ENCODE data around the gene EGR1. TPM values are rescaled to one million over a fixed set of nuclear protein-coding genes. Genes with fewer than 3 reads are reported as not detected.
A peak's percentile ranks its signal among the peaks of the same experiment; 100 is the strongest.

Gene EGR1
- total and polyA plus RNA-seq, 2 of the 4 experiments (the other 2 are of a cell fraction) = 2.9 to 104 TPM

- TF ChIP-seq MAZ (IDR thresholded peaks at IDR 0.05; ENCODE audit: borderline replicate concordance, low read depth, low read length) (no peak), RCOR1 (IDR thresholded peaks at IDR 0.05; ENCODE audit: insufficient replicate concordance, low read length) (no peak)
Measured at GRCh38 chr5:138464388-138465260, 655 bp upstream of the EGR1 start (continued).

GRCh38 chr5:138466125-138466899 is 1.0 kb downstream of the EGR1 start:
- Histone ChIP-seq H3K79me1 (ENCODE audit: low read depth in 1 of 2, low read length in 2 of 2) (peaks cover 13 to 38% of the 10 kb centered on the region in 2 experiments), H3K4me1 (ENCODE audit: control insufficient read depth, insufficient read depth, low read length) (peaks cover 12% of the 10 kb centered on the region; the same call in 1 of the 2 replicates), H3K18ac (ENCODE audit: low read depth, low read length) (no peak overlapping the region), H3K27me3 (ENCODE audit: control insufficient read depth, insufficient read depth, low read length) (no peaks in the 10 kb centered on the region), H4K5ac (ENCODE audit: low read depth, low read length) (no peak overlapping the region), H2BK15ac (ENCODE audit: low read depth, low read length) (no peak overlapping the region), H3K27ac (ENCODE audit: insufficient read depth, low read length) (peak overlapping the region; percentile 4; the same call in 1 of the 2 replicates), H3K9ac (ENCODE audit: low read depth, low read length) (peak overlapping the region; percentile 61), H2BK20ac (ENCODE audit: low read depth, low read length) (no peak overlapping the region), H4K20me1 (ENCODE audit: insufficient read depth, low read length) (peaks cover 56% of the 10 kb centered on the region), H2AK5ac (ENCODE audit: low read depth, low read length) (no peak overlapping the region), H3K56ac (ENCODE audit: extremely low read depth, insufficient read depth, low read length) (no peak overlapping the region), H3K23ac (ENCODE audit: low read depth, low read length) (peak overlapping the region; percentile 63; the same call in 1 of the 2 replicates), H3K9me3 (ENCODE audit: control insufficient read depth, insufficient read depth, low read length) (no peaks in the 10 kb centered on the region), H3K4ac (ENCODE audit: low read depth, low read length) (no peak overlapping the region), H4K8ac (ENCODE audit: low read depth in 2 of 2, low read length in 2 of 2) (no peak overlapping the region), H3K4me2 (ENCODE audit: low read depth, low read length) (peak overlapping the region; percentile 75), H4K91ac (ENCODE audit: insufficient read depth, low read depth, low read length) (no peak overlapping the region), H3K36me3 (ENCODE audit: control insufficient read depth, insufficient read depth, low read length) (peaks cover 18% of the 10 kb centered on the region), H3K9me1 (ENCODE audit: insufficient read depth, low read length) (peaks cover 23% of the 10 kb centered on the region), H2BK5ac (ENCODE audit: low read depth, low read length, poor library complexity, severe bottlenecking) (no peak overlapping the region), H3K14ac (replicated peaks; ENCODE audit: low read depth, low read length) (peak overlapping the region; percentile 65), H2AFZ (replicated peaks; ENCODE audit: low read length, poor library complexity) (peak overlapping the region; percentile 96), H3K4me3 (ENCODE audit: insufficient read depth, low read depth, low read length) (peak overlapping the region; percentile 66), H2AK9ac (replicated peaks; ENCODE audit: low read depth, low read length, poor library complexity) (peak overlapping the region; percentile 75), H2BK120ac (ENCODE audit: low read depth, low read length) (no peak overlapping the region)
- 4% methylated on average over 21 of the region's 39 CpGs; no CpG with 5 or more reads in 1 of the 2 experiments for WGBS, 2 experiments (ENCODE audit: extremely low coverage in 2 of 2, insufficient read length in 1 of 2)
- dilution Hi-C loops (cut with HindIII; ENCODE audit: low sequenced_read_pairs, unreplicated experiment) = no loop called here
- no peak for TF ChIP-seq MAZ (IDR thresholded peaks at IDR 0.05; ENCODE audit: borderline replicate concordance, low read depth, low read length)
- TF ChIP-seq USF2 (IDR thresholded peaks at IDR 0.05; ENCODE audit: low read depth, low read length) = peak; percentile 4; the same call in 1 of the 2 replicates
- intact Hi-C loops (cut with micrococcal nuclease) = no loop called here
- ATAC-seq (ENCODE audit: low read depth) (no peak), DNase-seq (peak; percentile 39)
- in situ Hi-C loops (cut with MboI; ENCODE audit: low sequenced_read_pairs) = no loop called here
- no TSS peak for BruUV-seq (replicated peaks)
- ChIA-PET POLR2A (ENCODE audit: unreplicated experiment) (interaction anchor here (0.6 to 1.4 kb wide), 6 partner anchors 8 to 827 kb away, joined by 3 to 15 read pairs (median 6); partner anchors contain the start of genes ETF1, KIF20A and MATR3), CTCF (no interaction called here)

Measured in IMR-90 (cell line).